HG03064 (cell line): Measurements from ENCODE around the gene KRTAP5-3.
"Not testable (repeated sequence)": the region's sequence is repeated elsewhere in the genome, so short reads cannot be mapped to it uniquely, and the experiment has no call there.

Experiments used
- ATAC-seq: cut with Tn5 transposase; IDR thresholded peaks from one replicate; pipeline ENCODE4 v1.9.1; 2021; ENCODE audit warnings: low read depth; ENCODE audit not compliant: unreplicated experiment

The KRTAP5-3 gene

DNA sequence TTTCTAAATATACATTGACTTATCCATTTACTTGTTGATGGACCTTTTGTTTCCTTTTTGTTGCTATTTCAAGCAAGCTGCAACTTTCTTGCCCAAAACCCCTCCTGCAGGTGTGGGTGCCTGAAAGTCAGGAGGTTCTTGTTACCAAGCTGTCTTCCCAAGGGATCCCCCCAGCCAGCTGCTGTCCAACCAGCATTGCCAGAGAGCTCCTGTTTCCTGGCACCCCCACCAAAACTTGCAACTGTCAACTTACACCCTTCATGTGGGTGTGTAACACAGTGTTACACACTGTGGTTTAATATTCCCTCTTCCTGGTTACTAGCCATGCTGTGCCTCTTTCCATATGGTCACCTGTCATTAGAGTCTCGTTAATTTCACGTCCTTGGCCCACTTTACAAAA lies 21.6 kb downstream of the KRTAP5-3 start:
- no peak for ATAC-seq

DNA sequence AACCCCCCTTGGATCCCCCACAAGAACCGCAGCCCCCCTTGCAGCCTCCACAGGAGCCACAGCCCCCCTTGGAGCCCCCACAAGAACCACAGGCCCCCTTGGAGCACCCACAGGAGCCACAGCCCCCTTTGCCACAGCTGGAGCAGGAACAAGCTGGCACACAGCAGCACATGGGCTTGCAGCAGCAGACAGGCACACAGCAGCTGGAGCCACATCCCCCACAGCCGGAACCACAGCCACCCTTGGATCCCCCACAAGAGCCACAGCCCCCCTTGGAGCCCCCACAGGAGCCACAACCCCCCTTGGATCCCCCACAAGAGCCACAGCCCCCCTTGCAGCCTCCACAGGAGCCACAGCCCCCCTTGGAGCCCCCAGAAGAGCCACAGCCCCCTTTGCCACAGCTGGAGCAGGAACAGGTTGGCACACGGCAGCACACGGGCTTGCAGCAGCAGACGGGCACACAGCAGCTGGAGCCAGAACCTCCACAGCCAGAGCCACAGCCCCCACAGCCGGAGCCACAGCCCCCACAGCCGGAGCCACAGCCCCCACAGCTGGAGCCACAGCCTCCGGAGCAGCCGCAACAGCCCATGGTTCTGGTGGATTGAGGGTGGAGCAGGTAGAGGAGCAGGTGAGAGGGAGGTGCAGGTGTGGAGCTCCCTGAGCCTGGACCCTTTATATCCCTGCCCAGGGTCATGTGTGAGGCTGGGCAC lies 23.4 kb downstream of the KRTAP5-3 start, which contains the start of gene KRTAP5-1:
Gene KRTAP5-1 (minus strand): TSS at position 623 of the 710 bp plus-strand sequence. CDS start 34 bp downstream, at position 589.
- ATAC-seq: not testable (repeated sequence)

DNA sequence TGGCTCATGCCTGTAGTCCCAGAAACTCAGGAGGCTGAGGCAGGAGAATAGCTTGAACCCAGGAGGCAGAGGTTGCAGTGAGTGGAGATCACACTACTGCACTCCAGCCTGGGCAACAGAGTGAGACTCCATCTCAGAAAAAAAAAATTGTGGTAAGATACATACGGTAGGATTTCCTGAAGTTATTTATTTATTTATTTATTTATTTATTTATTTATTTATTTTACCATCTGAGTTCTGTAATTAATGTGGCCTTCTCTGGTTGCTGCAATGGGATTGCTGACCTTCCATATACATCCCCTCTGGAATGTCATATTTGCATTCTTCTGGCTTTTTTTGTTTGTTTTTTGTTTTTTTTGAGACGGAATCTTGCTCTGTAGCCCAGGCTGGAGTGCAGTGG lies 25.4 kb downstream of the KRTAP5-3 start:
- not testable (repeated sequence) for ATAC-seq

DNA sequence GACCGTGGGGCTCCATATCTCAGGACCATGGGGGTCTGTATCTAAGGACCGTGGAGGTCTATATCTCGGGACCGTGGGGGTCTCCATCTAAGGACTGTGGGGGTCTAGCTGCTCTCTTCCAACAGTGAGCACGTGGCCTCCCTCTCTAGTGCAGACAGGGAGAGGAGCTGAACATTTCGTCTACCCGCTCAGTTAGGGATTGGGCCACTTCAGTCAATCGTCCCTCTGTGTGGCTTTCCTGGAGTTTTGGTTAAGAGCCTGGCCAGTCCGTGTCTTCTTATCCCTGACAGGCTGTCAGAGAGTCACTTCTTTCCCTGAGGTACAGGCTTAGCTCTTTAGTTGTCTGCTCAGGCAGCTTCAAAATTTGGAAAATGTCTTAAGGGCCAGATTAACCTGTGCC lies 26.3 kb downstream of the KRTAP5-3 start:
- ATAC-seq: no peak

DNA sequence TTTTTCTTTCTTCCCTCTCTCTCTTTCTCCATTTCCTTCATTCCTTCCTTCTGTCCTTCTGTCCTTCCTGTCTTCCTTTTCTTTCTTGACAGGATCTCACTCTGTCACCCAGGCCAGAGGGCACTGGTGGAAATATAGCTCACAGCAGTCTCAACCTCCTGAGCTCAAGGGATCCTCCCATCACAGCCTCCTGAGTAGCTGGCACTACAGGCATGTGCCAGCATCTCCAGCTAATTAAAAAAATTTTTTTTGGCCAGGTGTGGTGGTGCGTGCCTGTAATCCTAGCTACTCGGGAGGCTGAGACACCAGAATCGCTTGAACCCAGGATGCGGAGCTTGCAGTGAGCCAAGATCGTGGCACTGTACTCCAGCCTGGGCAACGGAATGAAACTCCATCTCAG lies 31.4 kb downstream of the KRTAP5-3 start:
- no peak for ATAC-seq

DNA sequence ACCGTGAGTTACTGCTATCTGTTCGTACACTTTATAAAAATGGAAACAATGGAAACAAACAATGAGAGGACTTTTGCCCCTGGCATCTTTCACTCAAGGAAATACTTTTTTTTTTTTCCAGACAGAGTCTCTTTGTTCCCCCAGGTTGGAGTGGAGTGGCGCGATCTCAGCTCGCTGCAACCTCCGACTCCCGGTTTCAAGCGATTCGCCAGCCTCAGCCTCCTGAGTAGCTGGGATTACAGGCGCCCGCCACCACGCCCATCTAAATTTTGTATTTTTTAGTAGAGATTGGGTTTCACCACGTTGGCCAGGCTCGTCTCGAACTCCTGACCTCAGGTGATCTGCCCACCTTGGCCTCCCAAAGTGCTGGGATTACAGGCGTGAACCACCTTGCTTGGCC lies 32.5 kb downstream of the KRTAP5-3 start:
- not testable (repeated sequence) for ATAC-seq

DNA sequence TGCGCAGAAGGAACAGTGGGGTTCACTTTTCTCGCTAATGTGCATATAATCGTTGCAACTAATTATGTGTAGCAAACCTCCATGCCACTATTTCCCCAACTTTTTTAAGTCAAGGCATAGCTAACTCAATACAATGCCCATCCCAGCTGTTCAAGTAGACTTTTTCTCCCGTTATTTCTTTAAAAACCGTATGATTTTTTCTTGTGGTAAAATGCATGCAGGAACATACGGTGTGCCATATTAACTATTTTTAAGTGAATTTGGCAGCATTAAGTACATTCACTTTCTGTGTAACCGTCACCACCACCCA lies 33.4 kb downstream of the KRTAP5-3 start:
- no peak for ATAC-seq

DNA sequence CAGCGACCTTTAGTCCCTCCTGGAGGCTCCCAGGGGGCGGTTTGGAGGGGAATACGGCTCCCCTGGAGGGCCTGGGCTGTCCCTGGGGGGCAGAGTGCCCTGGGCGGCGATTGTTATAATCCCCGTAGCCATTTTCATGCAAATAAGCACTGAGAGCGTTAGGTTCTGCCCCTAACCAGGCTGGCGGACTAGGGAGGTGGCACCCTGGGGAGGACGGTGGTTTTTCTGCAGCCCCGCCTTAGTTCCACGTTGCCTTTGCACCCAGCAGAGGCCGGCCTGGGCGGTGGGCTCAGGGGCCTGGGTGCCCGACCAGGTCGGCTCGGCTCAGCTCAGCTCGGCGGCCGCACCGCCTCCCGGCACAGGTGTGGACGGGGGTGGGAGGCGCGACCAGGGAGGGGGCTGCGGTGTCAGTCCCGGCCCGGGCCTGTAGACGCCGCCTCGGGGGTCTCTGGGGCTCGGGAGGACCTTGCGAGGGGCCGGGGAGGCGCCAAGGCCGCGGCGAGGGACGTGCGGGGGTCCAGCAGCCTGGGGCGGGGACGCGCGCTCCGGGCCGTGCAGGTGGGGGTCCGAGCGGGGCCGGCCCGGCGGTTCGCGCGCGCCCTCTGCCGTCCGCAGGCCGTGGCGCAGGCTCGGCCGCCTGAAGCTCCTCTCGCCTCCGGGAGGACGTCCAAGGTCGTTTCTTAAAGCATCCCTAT lies 33.9 kb downstream of the KRTAP5-3 start:
- ATAC-seq: no peak

DNA sequence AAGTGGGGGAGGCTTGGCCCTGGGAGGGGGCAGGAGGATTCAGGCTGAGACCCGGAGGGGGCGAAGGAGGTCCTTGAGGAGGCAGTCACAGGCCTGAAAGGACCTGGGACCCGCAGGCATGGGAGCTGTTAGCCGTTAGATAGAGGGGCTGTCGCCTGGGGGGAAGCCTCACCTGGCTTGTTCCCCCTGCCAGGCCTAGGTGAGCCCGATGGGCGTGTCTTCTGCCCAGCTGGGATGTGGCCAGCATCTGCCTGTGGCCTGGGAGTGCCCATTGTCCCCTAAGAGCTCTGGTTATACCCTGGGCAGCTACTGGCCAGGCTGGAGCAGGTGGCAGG lies 34.4 kb downstream of the KRTAP5-3 start:
- ATAC-seq: no peak

DNA sequence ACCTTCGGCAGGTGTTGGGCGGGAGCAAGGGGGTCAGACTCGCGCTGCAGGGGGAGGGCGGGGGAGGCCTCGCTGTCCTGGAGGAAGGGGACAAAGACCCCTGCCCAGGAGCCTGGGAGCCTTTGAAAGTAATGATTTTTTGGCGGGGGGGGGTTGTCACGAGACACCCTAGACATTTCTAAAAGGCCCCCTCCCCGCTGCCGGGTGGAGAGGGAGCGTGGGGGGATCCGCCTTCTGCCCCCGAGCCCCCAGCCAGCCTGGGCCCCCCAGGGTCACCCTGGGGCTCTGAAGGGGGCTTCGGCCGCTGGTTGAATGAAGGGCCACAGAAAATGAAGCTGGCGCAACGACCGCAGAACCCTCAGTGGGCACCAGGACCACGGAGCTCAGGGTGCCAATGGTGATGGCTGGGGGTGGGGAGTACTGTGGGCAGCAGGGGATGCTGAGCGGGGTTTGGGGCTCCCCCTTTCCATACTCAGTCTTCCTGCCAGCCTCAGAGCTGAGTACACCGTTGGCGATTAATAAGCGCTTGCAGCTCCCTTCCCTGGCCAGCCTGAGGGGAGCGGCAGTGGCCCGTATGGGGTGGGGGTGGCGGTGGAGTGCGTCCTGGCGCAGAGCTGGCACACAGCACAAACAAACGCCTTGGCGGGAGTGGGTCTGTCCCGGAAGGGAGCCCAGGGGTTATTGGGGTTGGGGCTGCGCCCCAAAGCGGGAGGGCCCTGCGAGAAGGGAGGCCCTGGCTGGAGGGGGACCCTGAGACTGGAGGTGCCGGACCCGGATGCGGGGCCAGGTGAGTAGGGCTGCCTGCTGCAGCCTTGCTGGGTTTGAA lies 35.0 kb downstream of the KRTAP5-3 start:
- ATAC-seq: no peak

DNA sequence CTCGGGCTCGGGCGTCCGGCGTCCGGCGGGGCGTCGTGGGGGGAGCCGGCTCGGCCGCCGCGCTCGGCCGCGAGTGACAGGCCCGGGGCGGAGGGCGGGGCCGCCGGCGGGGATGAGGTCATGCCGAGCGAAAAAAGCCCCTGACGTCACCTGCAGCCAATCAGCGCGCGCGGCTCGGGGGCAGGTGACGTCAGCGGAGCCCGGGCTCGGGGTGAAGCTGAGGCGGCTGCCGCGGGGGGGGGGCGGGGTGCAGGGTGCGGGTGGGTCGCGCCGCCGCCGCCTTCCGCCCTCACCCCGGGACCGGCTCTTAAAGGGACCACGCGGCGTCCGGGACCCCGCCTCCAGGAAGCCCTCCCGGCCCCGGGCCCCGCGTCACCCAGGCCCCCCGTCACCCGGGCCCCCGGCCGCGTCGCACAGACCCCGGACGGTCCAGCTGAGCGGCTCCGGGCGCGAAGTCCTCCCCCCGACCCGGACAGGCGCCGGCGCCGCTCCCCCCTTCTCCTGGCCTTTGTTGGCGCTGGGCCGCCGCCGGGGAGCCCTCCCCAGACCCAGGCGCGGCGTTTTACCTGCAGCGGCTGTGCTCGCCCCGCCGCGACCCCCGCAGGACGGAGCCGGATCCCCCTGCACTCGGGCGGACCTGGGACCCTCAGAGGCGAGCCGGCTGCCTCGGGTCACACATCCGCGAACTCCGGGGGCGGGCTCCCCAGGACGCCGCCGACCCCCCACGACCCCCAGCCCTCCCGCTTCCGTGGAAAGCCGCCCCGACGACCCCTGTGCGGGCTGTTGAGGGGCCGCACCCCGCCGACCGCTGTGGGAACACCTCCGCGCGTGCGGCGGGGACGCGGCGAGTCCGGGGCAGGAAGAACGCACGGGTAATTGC lies 35.8 kb downstream of the KRTAP5-3 start, which contains the start of gene DUSP8:
Gene DUSP8 (minus strand): TSS at position 75 of the 880 bp plus-strand sequence. CDS start 6,445 bp downstream, outside the sequence.
- ATAC-seq: peak; percentile 56

DNA sequence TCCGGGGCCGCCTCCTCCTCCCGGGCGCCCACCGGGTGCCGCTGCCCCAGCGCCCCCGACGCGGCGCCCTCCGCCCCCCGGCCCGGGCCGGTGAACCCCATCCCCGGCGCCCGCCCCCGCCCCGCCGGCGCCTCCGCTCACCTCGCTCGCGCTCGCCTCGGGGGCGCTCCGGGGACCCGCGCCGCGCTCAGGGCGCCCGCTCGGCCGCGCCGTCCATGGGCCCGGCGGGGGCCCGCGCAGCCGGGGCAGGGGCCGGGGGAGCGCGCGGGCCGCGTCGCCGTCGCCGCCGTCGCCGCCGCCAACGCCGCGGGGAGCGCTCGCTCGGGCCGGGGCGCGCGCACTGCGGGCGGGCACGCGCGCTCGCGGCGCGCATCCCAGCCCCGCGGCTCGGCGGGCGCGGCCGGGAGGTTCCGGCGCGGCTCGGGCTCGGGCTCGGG lies 36.5 kb downstream of the KRTAP5-3 start:
- no peak for ATAC-seq

DNA sequence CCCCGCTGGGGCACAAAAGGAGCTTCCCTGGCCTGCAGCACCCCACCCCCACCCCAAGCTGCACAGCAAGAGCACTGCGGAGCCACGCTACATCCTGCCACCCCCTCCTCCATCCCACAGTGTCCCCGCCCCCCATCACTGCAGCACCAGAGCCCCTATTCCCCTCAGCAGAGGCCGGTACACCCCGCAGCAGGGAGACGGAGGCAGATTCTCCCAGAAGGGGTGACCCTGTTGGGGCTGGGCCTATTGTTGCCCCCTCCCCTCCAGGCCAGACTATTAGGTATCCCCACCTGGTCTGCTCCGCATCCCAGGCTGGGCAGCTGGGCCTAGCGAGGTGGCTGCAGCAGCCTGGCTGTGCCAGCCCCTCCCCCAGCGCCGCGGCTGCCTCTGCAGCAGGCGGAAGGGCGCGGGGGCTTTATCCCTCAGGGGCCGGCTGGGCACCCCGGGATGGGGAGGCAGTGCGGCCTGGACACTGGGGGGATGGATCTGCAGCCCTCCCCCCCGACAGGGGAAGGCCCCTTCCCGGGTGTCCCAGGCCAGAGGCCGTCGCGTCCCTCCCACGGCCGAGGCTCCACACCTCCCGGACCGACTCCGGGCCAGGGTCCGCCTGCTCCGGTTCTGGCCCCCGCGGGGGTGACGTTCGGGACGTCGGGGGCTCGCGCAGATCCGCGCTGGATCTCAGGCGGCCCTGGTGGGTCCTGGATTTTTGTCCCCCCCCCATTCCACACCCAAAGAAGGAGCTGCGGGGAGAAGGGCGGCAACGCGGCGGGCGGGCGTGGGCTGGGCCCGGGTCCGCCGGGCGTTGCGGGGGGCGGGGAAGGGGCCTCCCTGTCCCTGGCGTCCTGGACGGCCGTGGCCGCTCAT lies 37.1 kb downstream of the KRTAP5-3 start:
- no peak for ATAC-seq

DNA sequence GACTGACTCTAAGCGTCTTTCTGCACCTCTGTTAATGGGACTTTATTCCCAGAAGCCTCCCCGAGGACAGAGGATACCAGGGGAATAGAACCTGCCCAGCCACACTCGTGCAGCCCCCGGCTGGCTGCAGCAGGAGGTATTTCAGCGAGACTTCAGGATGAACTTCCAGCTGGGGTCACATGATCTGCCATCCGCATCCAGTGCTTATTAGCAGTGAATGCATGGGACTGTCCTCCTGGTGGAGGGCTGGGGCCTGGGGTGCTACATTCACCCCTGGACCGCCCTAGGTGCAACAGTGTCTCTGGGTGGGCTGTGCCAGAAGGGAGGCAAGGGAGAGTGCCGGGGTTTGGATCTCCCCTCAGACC lies 37.8 kb downstream of the KRTAP5-3 start:
- ATAC-seq: no peak

DNA sequence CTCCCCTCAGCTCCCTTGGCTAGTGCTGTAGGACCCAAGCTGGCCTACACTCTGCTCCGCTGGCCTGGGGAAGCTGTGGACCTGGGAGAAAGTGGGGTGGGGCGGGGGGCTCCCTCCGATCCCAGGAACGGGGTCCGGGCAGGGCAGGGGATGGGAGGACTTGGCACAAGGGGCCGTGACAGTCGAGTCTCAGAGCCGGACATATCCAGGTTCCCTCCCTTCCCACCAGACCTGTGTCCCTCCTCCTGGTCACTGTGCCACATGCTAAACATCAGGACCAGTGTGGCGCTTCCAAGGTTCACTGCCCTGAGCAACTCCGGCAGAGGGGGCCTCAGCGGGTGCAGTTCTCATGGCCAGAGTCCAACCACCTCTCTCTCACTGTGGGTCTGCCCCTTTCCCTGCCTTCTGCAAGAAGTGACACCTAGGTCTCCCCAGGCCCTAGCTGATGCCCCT lies 38.2 kb downstream of the KRTAP5-3 start:
- no peak for ATAC-seq

DNA sequence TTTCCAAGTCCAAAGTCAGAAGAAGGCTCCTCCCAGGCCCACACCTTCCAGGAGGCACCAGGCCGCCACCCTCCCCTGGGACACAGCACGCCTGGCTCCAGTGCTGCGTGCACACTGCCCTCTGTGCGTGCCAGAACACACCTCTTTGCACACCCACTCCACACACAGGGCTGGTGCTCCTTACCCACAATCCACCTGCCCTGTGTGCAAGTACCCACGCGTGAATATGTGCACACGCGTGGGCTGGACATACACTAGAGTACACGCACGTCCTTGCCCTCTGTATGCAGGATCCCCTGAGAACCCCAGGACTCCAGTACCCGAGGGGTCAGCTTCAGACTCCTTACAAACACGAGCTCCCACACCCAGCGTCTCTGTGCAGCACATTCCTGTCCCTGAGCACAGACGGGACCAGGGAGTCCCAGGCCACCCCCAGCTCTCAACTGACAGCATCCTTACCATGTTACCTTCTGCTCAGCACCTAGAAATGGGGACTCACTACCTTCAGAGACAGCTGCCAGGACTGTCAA lies 38.9 kb downstream of the KRTAP5-3 start:
- no peak for ATAC-seq

DNA sequence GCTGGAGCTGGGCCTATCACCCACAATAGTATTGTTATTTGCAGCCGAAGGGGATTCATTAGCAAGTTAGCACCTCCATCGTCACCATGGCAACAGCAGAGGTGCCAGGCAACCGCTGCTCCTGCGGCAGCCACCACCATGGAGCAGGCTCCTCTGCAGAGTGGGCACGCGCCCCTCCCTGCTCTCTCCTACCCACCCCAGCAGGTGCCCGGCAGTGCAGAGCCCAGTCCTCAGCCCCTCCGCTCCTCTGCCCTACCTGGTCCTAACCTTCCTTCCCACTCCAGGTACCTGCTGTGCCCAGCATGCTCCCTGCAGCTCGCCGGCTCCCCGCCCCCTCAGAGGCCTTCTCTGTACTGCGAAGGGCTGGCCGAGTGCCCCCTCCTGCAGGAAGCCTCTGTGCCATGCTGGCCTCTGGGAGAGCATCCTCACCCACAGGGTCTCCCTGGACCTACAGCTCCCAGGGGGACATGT lies 39.8 kb downstream of the KRTAP5-3 start:
- ATAC-seq: no peak

DNA sequence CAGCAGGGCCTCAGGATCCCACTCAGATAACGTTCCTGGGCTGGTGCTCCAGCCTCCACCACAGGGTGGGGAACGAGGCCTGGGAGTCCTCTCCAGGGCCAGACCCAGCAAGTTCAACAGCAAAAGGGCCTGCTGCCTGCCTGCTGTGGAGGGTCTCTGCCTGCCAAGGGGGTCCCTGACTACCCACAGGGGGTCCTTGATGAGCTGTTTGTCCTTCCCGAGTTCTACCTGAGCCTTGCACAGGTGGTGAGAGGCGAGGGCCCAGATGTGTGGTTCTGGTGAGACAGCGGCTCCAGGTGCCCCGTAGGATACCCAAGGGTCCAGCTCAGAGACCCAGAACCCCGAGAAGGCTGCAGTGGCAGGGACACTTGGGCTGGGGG lies 40.6 kb downstream of the KRTAP5-3 start:
- no peak for ATAC-seq

DNA sequence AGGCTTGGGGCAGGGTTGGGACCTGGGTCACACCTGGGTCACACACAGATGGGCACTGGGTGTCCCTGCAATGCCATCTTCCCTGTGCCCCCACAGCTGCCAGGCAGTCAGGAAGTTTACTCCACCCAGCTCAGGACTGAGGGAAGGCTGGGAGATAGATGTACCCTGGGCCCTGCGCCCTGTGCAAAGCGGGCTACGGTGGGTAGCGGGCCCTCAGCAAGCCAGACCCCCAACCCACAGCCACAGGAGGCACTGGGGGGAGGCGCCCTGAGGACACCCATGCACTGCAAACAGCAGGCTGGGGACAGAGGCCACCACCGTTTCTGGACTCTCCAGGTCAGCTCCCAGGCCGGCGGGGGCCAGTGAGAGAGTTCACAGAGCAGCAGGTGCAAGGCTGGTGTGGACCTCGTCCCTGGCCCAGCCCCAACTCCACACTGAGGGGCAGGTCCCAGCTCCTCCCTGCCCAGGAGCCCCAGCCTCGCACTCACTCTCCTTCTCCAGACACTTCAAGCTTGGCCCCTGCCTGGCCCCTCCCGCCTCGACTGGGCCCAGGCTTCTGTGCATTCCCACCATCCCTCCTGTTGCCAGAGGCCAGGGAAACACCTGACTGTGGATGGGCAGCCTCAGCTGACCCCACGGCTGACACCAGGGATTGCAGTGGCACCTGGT lies 41.1 kb downstream of the KRTAP5-3 start:
- ATAC-seq: no peak
